CD4-positive, alpha-beta T cell (primary cell): ENCODE measurements around the gene NTM. TPM values are rescaled to one million over a fixed set of nuclear protein-coding genes. Genes with fewer than 3 reads are reported as not detected.

Source experiments
- ATAC-seq: fragments of 200-7000 bp; cut with Tn5 transposase; one replicate; pipeline ENCODE4 v1.10.0; 2022; ENCODE audit warnings: mild to moderate bottlenecking; ENCODE audit not compliant: poor library complexity
- CTCF ChIA-PET: fragments of 350-600 bp; sonication (Branson Sonifier 250); formaldehyde crosslinking; loops from one replicate; lab custom pipeline; 2021; ENCODE audit warnings: antibody characterized with exemption, inconsistent platforms; lab: Charles Lee
- POLR2A ChIA-PET: fragments of 350-600 bp; sonication (Branson Sonifier 250); formaldehyde crosslinking; loops from one replicate; lab custom pipeline; 2021; ENCODE audit warnings: antibody characterized with exemption, inconsistent platforms; lab: Charles Lee
- DNase-seq, 14 experiments: peaks; one replicate each; pipeline ENCODE4 v3.0.0-alpha.2; 2013 to 2020; ENCODE audit warnings: mixed read lengths in 2 of 14
- H3K27ac ChIP-seq, 2 donors: one replicate each; pipeline versions ENCODE4 v1.5.1 to v1.7.0; 2013; ENCODE audit warnings: low read length in 2 of 2, low read depth in 1 of 2, mild to moderate bottlenecking in 1 of 2
- H3K27me3 ChIP-seq, 2 experiments: 1 replicate in 1 of 2; 2 replicates in 1 of 2; pipeline versions ENCODE4 v1.6.1 to v1.7.0; 2013; ENCODE audit warnings: low read length in 2 of 2, control low read depth in 1 of 2, mild to moderate bottlenecking in 1 of 2, moderate library complexity in 1 of 2; ENCODE audit not compliant: insufficient read depth in 2 of 2, control insufficient read depth in 1 of 2
- H3K36me3 ChIP-seq: one replicate; pipeline ENCODE4 v1.6.1; 2013; ENCODE audit warnings: low read length, control low read depth; ENCODE audit not compliant: insufficient read depth
- H3K4me1 ChIP-seq: one replicate; pipeline ENCODE4 v1.6.1; 2013; ENCODE audit warnings: low read length, control low read depth; ENCODE audit not compliant: insufficient read depth
- H3K4me3 ChIP-seq: one replicate; pipeline ENCODE4 v1.5.1; 2013; ENCODE audit warnings: mild to moderate bottlenecking, low read length, moderate library complexity
- H3K9me3 ChIP-seq, 2 experiments: 1 replicate in 1 of 2; 2 replicates in 1 of 2; pipeline versions ENCODE4 v1.6.1 to v1.7.0; 2013; ENCODE audit warnings: low read length in 2 of 2, mild to moderate bottlenecking in 2 of 2, control low read depth in 1 of 2, moderate library complexity in 1 of 2; ENCODE audit not compliant: control insufficient read depth in 1 of 2, insufficient read depth in 1 of 2
- H3K27ac Mint-ChIP-seq: one replicate; pipeline ENCODE4 v1.8.0; 2020; ENCODE audit warnings: mixed read lengths
- H3K27me3 Mint-ChIP-seq: one replicate; pipeline ENCODE4 v1.8.0; 2021; ENCODE audit warnings: mixed read lengths
- H3K36me3 Mint-ChIP-seq: one replicate; pipeline ENCODE4 v1.8.0; 2021; ENCODE audit warnings: low read depth, mixed read lengths
- H3K4me1 Mint-ChIP-seq: one replicate; pipeline ENCODE4 v1.8.0; 2021; ENCODE audit warnings: low read depth, mixed read lengths
- H3K4me3 Mint-ChIP-seq: one replicate; pipeline ENCODE4 v1.8.0; 2020; ENCODE audit warnings: mild to moderate bottlenecking, mixed read lengths
- H3K9me3 Mint-ChIP-seq: one replicate; pipeline ENCODE4 v1.8.0; 2020; ENCODE audit warnings: mixed read lengths
- intact Hi-C, 2 experiments: fragments of 100-400 bp; cut with DNase I in 1 of 2; cut with micrococcal nuclease in 1 of 2; formaldehyde crosslinking; loops; one replicate each; pipeline versions ENCODE4 v1.15.1 to v1.9.0; 2023 to 2025; cut with DNase I, micrococcal nuclease
- total RNA-seq, 174 experiments: library from RNA in 2 of 174; stranded (reverse) in 2 of 174; gene quantifications; one replicate each; pipeline ENCODE4 v1.2.3 and lab custom pipeline; 2021 to 2026
- TF ChIP-seq, protein P1 (sequence below): fragments of 200-600 bp; IDR thresholded peaks from one replicate; pipeline ENCODE4 v1.8.0; 2022; ENCODE audit warnings: antibody characterized with exemption, mild to moderate bottlenecking

The NTM gene
- total RNA-seq, 2 experiments from 2014 or later: not detected

DNA sequence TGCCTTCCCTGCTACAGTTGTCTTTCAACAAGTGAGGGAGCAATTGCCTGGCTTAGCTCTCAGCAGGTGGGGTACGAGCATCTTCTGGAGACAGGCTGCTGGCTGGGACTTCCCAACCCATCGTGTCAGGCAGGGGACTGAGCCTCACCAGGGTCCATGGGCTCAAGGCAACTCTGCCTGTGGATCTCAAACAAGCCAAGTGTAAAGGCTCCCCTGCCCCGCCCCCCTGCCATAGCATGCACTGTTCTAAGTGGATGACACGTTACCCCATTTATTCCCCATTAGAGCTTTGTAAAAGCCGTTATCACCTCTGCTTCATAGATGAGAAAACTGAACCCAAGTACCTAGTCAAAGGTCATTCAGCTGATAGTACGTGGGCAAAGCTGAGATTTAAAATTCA lies 222.9 kb downstream of the NTM start:
- H3K9me3 ChIP-seq: peaks cover 0 to 6% of the 10 kb centered on the region in 2 experiments
- H3K4me3 ChIP-seq: no peak overlapping the region
- DNase-seq (no peak), ATAC-seq (no peak)
- TF ChIP-seq, protein P1, sequence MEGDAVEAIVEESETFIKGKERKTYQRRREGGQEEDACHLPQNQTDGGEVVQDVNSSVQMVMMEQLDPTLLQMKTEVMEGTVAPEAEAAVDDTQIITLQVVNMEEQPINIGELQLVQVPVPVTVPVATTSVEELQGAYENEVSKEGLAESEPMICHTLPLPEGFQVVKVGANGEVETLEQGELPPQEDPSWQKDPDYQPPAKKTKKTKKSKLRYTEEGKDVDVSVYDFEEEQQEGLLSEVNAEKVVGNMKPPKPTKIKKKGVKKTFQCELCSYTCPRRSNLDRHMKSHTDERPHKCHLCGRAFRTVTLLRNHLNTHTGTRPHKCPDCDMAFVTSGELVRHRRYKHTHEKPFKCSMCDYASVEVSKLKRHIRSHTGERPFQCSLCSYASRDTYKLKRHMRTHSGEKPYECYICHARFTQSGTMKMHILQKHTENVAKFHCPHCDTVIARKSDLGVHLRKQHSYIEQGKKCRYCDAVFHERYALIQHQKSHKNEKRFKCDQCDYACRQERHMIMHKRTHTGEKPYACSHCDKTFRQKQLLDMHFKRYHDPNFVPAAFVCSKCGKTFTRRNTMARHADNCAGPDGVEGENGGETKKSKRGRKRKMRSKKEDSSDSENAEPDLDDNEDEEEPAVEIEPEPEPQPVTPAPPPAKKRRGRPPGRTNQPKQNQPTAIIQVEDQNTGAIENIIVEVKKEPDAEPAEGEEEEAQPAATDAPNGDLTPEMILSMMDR: no peak
- H3K9me3 Mint-ChIP-seq: no peaks in the 10 kb centered on the region
- POLR2A ChIA-PET: no interaction called here
- H3K27me3 Mint-ChIP-seq: no peaks in the 10 kb centered on the region
- H3K36me3 Mint-ChIP-seq: no peaks in the 10 kb centered on the region
- no peak overlapping the region for H3K27ac ChIP-seq
- H3K36me3 ChIP-seq: no peaks in the 10 kb centered on the region
- H3K4me1 ChIP-seq: no peaks in the 10 kb centered on the region
- no peak overlapping the region for H3K4me3 Mint-ChIP-seq
- no peaks in the 10 kb centered on the region for H3K4me1 Mint-ChIP-seq
- intact Hi-C loops: no loop called here
- H3K27me3 ChIP-seq: no peaks in the 10 kb centered on the region
- CTCF ChIA-PET: no interaction called here
- no peak overlapping the region for H3K27ac Mint-ChIP-seq

DNA sequence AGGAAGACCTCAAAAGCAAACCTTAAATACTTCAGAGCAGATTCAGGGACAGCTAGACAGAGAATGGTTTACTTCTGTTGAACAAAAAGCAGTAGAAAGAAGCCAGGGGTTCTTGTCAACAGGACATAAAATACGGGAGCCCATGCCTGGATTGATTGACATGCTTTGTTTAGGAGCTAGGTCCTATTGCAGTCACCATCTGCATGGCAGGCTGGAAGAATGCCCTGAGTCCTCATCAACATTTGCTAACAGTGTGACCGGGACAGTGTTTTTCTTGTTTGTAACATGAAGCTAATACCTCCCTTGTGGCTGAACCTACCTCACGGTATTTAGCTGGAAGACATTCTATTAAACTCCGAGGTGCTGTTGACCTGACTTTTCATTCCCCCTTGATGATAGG lies 225.4 kb downstream of the NTM start:
- POLR2A ChIA-PET: no interaction called here
- TF ChIP-seq, protein P1: no peak
- H3K27ac ChIP-seq: no peak overlapping the region
- Mint-ChIP-seq H3K4me3 (no peak overlapping the region), H3K36me3 (no peaks in the 10 kb centered on the region), H3K27me3 (no peaks in the 10 kb centered on the region), H3K27ac (no peak overlapping the region), H3K9me3 (no peaks in the 10 kb centered on the region), H3K4me1 (no peaks in the 10 kb centered on the region)
- DNase-seq (no peak), ATAC-seq (no peak)
- no peaks in the 10 kb centered on the region for H3K4me1 ChIP-seq
- H3K9me3 ChIP-seq: peaks cover 0 to 6% of the 10 kb centered on the region in 2 experiments
- no peaks in the 10 kb centered on the region for H3K27me3 ChIP-seq
- no peaks in the 10 kb centered on the region for H3K36me3 ChIP-seq
- CTCF ChIA-PET: no interaction called here
- no peak overlapping the region for H3K4me3 ChIP-seq
- intact Hi-C loops: no loop called here

DNA sequence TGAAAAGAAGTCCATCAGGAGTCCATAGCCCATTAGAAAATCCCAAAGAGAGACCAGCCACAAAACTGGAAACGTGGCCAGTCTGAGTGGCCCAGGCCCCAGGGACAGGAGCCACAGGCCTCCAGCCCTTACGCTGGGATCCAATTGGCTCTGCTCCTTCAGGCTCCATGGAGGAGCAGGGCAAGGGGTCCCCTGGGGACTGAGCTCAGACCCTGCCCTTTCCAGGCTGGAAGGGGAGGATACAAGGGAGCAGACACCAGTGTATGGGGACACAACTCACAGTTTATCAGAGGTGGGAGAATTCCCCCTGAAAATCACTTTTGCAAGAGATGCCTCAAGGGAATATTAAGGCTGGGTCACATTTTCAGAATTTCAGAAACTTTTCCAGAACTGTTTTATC lies 227.5 kb downstream of the NTM start:
- no peak overlapping the region for H3K4me3 ChIP-seq
- H3K27ac ChIP-seq: no peak overlapping the region
- H3K27me3 ChIP-seq: no peaks in the 10 kb centered on the region
- no peak for DNase-seq
- Mint-ChIP-seq H3K27ac (no peak overlapping the region), H3K36me3 (no peaks in the 10 kb centered on the region), H3K27me3 (no peaks in the 10 kb centered on the region), H3K9me3 (no peaks in the 10 kb centered on the region), H3K4me3 (no peak overlapping the region), H3K4me1 (no peaks in the 10 kb centered on the region)
- no peaks in the 10 kb centered on the region for H3K9me3 ChIP-seq
- ChIA-PET POLR2A (no interaction called here), CTCF (no interaction called here)
- no peaks in the 10 kb centered on the region for H3K36me3 ChIP-seq
- ATAC-seq: no peak
- TF ChIP-seq, protein P1: no peak
- no peaks in the 10 kb centered on the region for H3K4me1 ChIP-seq
- intact Hi-C loops: no loop called here
